HepG2 (cell line): ENCODE results near the gene TMEM143. TPM values are rescaled to one million over a fixed set of nuclear protein-coding genes. Genes with fewer than 3 reads are reported as not detected.

Experiments used
- AGO1 ChIP-seq: fragments of 200-400 bp; formaldehyde crosslinking; IDR thresholded peaks from 2 replicates; pipeline ENCODE4 v1.6.1; 2017; ENCODE audit warnings: mild to moderate bottlenecking, low read depth, low read length, moderate library complexity; ENCODE audit not compliant: poor library complexity, severe bottlenecking
- AHDC1 ChIP-seq: sonication (generic); formaldehyde crosslinking; IDR thresholded peaks from 2 replicates; pipeline ENCODE4 v1.5.1; 2020; ENCODE audit warnings: mild to moderate bottlenecking, missing genetic modification reagents, borderline replicate concordance
- BRD4 ChIP-seq: sonication (generic); formaldehyde crosslinking; IDR thresholded peaks from 2 replicates; pipeline ENCODE4 v1.4.0; 2020; ENCODE audit warnings: missing genetic modification reagents
- GTF3A ChIP-seq: sonication (generic); formaldehyde crosslinking; conservative IDR thresholded peaks from 2 replicates; pipeline ENCODE4 v1.4.0; 2020; ENCODE audit warnings: mild to moderate bottlenecking, missing genetic modification reagents
- HHEX ChIP-seq: IDR thresholded peaks from 2 replicates; pipeline ENCODE4 v1.6.1; 2016; ENCODE audit warnings: control low read depth
- HNF1A ChIP-seq, 2 experiments: sonication (generic) in 1 of 2; formaldehyde crosslinking in 1 of 2; IDR thresholded peaks; 2 replicates each; pipeline versions ENCODE4 v1.4.0 to v1.6.1; 2016 to 2020; ENCODE audit warnings: borderline replicate concordance in 1 of 2, low read depth in 1 of 2, mild to moderate bottlenecking in 1 of 2, missing genetic modification reagents in 1 of 2
- KDM1A ChIP-seq: IDR thresholded peaks from 2 replicates; pipeline ENCODE4 v1.6.1; 2016; ENCODE audit warnings: missing compliant biosample characterization
- NRL ChIP-seq: sonication (generic); formaldehyde crosslinking; IDR thresholded peaks from 2 replicates; pipeline ENCODE4 v1.5.0; 2020; ENCODE audit warnings: missing genetic modification reagents, mild to moderate bottlenecking, moderate library complexity, borderline replicate concordance
- SMC3 ChIP-seq: IDR thresholded peaks from 2 replicates; pipeline ENCODE4 v1.6.1; 2011; ENCODE audit warnings: low read length, improper control_type of control experiment
- ZNF143 ChIP-seq: sonication (generic); formaldehyde crosslinking; IDR thresholded peaks from 2 replicates; pipeline ENCODE4 v1.4.0; 2020; ENCODE audit warnings: missing genetic modification reagents
- ZNF20 ChIP-seq: sonication (generic); formaldehyde crosslinking; IDR thresholded peaks from 2 replicates; pipeline ENCODE4 v1.4.0; 2020; ENCODE audit warnings: mild to moderate bottlenecking, moderate library complexity, missing genetic modification reagents
- ZSCAN9 ChIP-seq: IDR thresholded peaks from 2 replicates; pipeline ENCODE4 v1.6.1; 2016; ENCODE audit warnings: borderline replicate concordance
- polyA plus RNA-seq, 8 experiments: library from polyadenylated mRNA; depleted of rRNA in 3 of 8; stranded (reverse) in 7 of 8; unstranded in 1 of 8; fragments of >200 nt; fragmentation: Illumina TruSeq in 4 of 8; extraction: Trizol in 4 of 8; gene quantifications; 2 replicates each; pipeline versions ENCODE4 v1.2.1 to v1.2.3, GENCODE V29; 2011 to 2016; ENCODE audit warnings: low read depth in 4 of 8, missing spikeins in 1 of 8, mixed read lengths in 1 of 8; ENCODE audit not compliant: insufficient read depth in 1 of 8
- total RNA-seq, 5 experiments: library from RNA; depleted of rRNA; stranded (reverse); fragments of >200 nt; fragmentation: Illumina TruSeq; extraction: Trizol; gene quantifications; 2 replicates each; pipeline ENCODE4 v1.2.3, GENCODE V29; 2016; ENCODE audit warnings: low read depth in 1 of 5
- TF ChIP-seq, protein P1 (sequence below): sonication (generic); formaldehyde crosslinking; IDR thresholded peaks from 2 replicates; pipeline ENCODE4 v1.5.1; 2020; ENCODE audit warnings: missing genetic modification reagents, mild to moderate bottlenecking, borderline replicate concordance
- TF ChIP-seq, protein P2 (sequence below): sonication (generic); formaldehyde crosslinking; IDR thresholded peaks from 2 replicates; pipeline ENCODE4 v1.8.1; 2023; ENCODE audit warnings: mild to moderate bottlenecking, missing genetic modification reagents

The TMEM143 gene
- total and polyA plus RNA-seq, 2 of the 13 experiments (the other 11 are each of a cell fraction or from before 2014, with no cell fraction given) = 7.7 to 11.3 TPM

DNA sequence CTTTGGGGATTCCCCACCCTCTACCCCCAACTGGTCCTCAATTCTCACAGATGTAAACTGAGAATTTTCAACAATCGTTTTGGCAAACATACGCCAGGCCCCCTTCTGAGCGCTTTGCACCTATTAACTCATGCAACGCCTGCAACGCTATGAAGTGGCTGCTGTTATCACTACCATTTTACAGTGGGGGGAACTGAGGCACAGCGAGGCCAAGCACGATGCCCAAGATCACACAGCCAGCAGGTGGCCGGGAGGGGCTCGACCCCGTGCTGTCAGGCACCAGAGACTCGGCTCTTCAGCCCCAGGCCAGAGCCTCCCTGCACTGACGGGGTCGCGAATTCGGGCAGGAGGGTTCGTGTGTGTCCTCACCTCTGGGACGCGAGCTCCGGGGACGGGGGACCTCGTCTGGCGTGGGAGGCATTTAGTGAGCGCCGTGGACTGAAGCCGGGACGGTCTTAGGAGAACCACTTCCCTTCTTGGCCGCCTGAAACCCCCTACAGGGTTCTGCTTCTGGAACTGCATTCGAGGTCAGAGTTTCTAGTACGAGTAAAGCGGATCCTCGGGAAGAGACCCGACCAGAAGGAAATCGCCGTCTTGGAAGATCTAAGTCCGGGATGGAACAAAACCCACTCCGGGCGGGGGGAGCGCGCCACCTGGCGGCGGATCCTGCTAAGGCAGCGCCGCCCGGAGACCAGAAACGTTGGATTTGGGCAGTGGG, 72.8 kb downstream of the TMEM143 start (continued):
- TF ChIP-seq AGO1 (peak; percentile 93), BRD4 (CRISPR knock-in tag) (no peak), ZSCAN9 (CRISPR knock-in tag) (0 out of 2 replicates have a peak, but pooled peaks have one; percentile 22), KDM1A (CRISPR knock-in tag) (peak; percentile 62; the same call in 1 of the 2 replicates), HHEX (CRISPR knock-in tag) (no peak), ZNF20 (no peak), HNF1A (IDR thresholded peaks at IDR 0.05; ENCODE audit: low read depth) (no peak), HNF1A (CRISPR knock-in tag; IDR thresholded peaks at IDR 0.05; ENCODE audit: borderline replicate concordance) (no peak), NRL (peak; percentile 53; the same call in 1 of the 2 replicates), ZNF143 (CRISPR knock-in tag) (0 out of 2 replicates have a peak, but pooled peaks have one; percentile 34), GTF3A (no peak), AHDC1 (CRISPR knock-in tag) (no peak), SMC3 (peak; percentile 40; the same call in 1 of the 2 replicates)
- TF ChIP-seq, protein P1, sequence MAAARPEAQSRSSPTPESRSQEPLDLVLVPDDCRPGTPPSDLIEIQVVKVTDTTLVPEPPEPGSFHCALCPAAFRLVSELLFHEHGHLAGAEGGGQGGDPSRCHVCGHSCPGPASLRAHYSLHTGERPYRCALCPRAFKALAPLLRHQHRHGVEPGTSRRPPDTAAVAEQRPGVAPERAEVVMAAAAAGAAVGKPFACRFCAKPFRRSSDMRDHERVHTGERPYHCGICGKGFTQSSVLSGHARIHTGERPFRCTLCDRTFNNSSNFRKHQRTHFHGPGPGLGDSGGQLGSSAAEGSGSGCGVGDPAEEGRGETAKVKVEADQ (CRISPR knock-in tag) = no peak; the same call in 1 of the 2 replicates
- TF ChIP-seq, protein P2, sequence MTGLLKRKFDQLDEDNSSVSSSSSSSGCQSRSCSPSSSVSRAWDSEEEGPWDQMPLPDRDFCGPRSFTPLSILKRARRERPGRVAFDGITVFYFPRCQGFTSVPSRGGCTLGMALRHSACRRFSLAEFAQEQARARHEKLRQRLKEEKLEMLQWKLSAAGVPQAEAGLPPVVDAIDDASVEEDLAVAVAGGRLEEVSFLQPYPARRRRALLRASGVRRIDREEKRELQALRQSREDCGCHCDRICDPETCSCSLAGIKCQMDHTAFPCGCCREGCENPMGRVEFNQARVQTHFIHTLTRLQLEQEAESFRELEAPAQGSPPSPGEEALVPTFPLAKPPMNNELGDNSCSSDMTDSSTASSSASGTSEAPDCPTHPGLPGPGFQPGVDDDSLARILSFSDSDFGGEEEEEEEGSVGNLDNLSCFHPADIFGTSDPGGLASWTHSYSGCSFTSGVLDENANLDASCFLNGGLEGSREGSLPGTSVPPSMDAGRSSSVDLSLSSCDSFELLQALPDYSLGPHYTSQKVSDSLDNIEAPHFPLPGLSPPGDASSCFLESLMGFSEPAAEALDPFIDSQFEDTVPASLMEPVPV (CRISPR knock-in tag) = no peak
